ENCODE results near the gene ZACN. TPM values are rescaled to one million over a fixed set of nuclear protein-coding genes. Genes with fewer than 3 reads are reported as not detected.

Gene ZACN
- total RNA-seq, 1 donor from 2014 or later = not detected

DNA sequence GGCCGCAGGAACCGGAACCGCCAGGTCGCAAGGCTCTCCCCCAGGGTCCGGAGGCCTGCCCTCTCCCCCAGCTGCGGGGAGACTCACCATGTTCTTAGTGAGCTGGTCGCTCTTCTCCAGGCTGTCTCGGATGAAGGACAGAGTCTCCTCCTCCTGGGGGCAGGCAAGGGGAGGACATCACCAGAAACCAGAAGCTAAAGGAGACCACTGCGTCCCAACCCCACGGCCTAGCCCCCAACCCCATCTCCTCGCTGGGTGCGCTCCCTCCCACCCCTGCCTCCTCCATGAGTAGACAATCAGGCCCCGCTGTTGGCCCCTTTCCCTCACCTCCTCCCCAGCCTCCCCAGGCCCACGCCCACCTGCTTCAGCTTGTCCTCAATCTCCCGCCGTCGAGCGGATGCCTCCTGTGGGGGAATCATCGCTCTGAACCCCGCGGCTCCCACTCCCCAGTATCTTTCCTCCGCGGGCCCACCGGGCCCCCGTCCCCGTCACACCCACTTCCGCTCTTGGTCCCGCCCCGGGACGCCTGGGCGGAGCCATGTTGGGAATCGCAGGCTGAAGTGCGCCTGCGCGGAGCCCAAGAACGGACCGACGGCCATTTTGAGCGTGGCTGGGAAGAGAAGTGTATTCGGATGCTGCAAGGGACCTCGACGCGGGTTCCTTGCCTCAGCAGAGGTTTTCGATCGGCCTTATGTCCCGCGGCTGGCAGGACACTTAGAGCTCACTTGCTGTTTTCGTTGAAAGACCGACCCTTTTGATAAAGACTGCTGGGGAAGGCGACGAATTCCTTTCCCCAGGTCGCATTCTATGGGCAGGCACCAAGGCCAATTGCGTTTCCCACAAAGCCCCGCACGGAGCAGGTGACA is 24.5 kb downstream of the ZACN start, which contains the start of gene EXOC7:
TSS of gene EXOC7 (minus strand) at position 514 of the 866 bp plus-strand sequence. CDS start at position 419, 95 bp downstream.
- DNase-seq = peak; percentile 98

DNA sequence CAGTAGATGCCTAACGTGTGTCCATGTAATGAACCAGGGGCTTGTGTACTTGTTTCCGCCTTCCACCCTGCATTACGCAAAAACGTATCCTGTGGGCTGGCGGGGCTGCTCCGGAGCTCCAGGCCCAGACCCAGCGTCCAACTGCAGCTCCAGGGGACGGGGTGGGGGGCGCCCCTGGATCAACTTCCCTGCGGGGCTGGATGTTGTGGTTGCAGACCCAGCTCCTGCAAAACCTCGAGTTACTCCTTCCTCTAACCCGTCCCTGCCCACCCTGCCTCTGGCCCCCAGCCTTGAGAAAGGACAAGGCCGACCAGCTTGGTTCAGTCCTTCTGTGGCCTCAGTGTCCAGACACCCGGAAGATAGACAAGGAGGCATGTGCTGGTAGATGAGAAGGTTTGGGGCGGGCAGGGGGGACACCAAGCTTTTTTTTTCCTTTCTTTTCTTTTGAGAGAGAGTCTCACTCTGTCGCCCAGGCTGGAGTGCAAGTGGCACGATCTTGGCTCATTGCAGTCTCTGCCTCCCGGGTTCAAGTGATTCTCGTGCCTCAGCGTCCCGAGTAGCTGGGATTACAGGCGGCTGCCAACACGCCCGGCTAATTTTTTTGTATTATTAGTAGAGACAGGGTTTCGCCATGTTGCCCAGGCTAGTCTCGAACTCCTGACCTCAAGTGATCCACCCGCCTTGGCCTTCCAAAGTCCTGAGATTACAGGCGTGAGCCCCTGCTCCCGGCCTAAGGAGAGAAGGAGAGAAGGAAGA is 25.3 kb downstream of the ZACN start:
- DNase-seq = no peak

DNA sequence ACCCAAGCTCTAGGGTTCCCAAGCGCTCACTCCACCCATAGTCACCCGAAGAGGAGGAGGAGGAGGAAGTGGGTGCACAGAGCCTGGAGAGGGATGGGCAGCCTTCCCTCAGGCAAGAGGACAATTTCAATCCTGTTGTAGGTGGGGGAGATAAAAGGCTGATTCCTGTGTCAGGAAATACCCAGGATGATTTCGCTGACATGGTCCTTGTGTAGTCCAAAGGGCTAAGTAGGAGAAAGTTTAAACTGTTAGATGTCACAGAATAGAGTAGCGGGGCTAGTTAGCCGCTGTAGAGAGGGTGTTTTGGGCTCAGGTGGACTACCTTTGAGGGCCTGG is 25.9 kb downstream of the ZACN start:
- no peak for DNase-seq

DNA sequence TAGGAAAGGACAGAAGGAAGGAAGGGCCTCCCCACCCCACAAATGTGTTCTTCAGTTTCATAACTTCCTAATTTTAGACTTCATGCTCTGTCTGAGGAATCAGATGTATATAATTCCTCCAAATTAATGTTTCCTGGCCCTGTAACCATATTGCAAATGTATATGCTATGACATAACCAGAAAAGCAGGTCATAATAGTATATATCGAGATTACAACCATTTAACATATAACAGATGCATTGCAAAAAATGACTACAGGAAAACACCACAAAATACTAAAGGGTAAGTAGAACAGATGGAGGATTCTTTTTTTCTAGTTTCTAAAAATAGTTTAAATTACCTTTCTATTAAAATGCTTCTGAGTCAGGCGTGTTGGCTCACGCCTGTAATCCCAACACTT is 27.7 kb downstream of the ZACN start:
- peak; percentile 33 for DNase-seq

DNA sequence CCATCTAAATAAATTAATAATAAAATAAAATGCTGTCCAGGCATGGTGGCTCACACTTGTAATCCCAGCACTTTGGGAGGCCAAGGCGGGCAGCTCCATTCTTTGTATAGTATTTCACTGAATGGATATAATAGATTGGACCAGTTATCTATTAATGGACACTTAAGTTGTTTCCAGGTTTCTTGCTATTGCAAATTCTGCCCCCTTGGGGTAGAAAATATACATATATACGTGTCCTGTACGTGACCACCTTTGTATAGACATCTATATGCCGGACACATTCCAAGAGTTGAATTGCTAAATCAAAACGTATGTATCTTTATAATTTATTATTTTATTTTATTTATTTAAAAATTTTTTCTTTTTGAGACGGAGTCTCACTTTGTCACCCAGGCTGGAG is 28.5 kb downstream of the ZACN start:
- no peak for DNase-seq

DNA sequence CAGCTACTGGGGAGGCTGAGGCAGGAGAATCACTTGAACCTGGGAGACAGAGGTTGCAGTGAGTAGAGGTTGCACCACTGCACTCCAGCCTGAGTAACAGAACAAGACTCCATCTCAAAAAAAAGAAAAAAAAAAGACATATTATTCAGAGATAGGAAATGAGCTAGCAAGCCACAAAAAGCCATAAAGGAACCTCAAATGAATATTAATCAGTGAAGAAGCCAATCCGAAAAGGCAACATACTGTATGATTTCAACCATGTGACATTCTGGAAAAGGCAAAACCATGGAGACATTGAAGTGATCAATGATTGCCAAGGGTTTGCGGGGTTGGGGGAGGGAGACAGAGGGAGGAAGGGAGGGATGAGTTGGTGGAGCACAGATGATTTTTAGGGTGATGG is 33.0 kb downstream of the ZACN start:
- DNase-seq = no peak

DNA sequence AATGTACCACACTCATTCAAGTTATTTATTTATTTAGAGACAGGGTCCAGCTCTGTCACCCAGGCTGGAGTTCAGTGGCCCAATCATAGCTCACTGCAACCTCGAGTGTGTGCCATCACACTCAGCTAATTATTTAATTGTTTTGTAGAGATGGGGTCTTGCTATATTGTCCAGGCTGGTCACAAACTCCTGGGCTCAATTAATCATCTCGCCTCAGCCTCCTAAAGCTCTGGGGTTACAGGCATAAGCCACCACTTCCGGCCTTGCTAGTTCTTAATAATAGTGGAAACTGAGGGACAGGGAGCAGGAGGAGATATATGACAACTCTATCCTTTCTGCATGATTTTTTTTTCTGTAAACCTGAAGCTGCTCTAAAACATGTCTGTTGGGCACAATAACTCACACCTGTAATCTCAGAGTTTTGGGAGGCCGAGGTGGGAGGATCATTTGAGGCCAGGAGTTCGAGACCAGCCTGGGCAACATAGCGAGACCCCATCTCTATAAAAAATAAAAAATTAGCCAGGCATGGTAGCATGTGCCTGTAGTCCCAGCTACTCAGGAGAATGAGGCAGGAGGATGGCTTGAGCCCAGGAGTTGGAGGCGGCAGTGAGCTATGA is 36.3 kb downstream of the ZACN start:
- no peak for DNase-seq

DNA sequence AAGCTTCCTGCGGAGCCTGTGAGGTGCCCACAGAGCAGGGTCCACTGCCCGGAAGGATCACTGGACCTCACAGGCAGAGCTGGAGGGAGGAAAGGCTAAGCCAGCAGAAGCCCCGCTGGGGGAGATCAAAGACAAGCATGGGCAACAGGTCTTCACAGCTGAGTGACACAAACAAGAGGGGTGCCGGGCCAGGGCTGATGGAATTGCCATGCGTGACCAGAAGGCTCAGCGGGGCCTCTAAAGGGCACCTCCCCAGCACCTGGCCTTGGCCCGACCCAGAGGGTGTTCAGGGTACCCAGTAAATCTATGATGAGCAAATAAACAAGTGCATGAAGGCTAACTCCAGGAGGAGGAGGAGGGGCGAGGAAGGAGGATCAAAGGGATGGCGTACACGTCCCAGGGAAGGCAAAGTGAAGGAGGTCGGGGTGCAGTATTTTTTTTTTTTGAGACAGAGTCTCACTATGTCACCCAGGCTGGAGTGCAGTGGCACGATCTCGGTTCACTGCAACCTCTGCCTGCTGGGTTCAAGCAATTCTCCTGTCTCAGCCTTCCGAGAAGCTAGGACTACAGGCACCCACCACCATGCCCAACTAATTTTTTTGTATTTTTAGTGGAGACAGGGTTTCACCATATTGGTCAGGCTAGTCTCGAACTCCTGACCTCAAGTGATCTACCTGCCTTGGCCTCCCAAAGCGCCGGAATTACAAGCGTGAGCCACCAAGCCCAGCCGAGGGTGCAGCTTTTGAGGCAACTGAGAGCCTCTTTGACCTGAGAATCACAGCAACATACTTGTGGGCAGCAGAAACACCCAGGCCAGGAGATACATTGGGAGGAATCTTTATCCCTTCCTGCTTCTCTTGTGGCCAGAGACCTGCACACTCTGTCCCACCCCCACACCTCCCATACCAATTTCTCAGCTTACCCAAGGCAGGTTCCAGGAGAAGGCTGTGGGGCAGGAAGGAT is 40.7 kb downstream of the ZACN start:
- DNase-seq = no peak

DNA sequence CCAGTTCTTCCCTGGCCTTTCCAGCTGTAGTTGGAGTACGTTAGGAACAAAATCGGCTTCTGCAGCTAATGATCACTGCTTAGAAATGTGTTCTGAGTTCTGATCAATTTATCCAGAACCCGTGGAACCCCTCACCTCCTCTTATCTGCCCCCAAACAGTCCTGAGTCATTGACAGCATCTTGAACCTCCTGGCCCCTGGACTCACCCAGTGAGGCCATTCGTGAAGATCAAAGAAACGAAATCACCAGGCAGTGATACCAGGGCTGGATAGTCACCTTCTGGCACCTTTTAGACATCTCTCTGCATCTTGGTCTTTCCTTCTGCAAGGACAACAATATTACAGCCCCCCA is 41.7 kb downstream of the ZACN start:
- no peak for DNase-seq

DNA sequence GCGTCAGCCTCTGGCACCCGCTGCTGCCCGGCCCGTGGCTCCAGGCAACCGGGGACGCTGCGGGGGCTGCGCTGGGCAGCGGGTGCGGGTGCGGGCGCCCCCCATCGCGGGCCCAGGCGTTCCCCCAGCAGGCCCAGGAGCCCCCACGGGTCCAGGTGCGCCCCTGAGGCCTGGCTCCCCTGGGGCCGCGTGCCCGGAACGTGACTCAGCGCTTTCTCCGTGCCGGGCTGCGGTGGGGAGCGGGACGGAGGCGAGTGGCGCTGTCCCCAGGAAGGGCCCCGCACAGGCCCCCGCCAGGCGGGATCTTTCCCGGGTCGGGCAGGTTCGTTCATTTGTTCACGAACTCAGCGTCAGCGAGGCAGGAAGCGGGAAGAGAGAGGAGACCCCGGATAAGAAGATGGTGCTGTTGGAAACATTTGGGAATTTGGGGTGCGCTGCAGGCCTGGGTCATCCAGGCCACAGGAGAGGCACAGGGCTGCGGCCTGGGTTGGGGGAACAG is 43.0 kb downstream of the ZACN start:
- DNase-seq = no peak

DNA sequence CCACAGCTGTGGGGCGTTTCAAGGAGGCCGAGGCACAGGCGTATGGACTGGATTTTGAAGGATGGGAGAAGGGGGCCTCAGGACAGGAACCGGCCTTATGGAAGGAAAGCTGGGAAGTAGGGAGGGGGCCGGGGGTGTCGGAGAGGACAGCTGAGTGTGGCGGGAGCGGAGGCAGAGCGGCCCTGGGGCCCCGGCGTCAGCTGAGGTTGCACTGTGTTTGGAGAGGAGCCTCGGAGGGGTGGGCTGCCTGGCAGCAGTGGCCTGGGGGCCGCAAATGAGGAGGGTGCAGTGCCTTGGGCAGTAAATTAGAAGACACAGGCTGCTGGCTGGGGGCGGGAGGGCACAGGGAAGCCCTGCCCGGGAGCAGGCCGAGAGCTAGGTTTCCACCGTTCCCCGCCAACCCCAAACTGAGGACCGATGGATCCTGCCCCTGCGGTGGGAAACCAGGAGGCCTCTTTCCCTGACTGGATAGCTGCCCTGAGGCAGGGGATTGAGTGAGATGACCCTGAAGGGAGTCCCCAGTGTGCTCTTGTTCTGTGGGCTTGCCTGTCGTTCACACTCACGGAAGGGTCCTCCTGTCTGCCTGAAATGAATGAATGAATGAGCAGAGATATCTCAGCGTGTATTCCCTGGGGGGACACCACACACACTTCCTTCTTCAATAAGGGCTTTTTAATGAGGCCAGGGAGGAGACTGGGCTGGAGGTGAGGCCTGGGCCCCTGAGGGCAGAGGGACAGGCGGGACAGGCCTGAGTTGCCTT is 43.6 kb downstream of the ZACN start:
- DNase-seq = peak; percentile 38

DNA sequence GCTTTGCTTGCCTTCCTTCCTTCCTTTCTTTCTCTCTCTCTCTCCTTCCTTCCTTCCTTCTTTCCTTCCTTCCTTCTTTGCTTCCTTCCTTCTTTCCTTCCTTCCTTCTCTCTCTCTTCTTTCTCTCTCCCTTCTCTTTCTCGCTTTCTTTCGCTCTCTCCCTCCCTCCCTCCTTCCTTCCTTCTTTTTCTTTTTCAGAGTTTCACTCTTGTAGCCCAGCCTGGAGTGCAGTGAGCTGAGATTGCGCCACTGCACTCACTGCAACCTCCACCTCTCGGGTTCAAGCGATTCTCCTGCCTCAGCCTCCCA is 44.2 kb downstream of the ZACN start:
- DNase-seq = no peak

DNA sequence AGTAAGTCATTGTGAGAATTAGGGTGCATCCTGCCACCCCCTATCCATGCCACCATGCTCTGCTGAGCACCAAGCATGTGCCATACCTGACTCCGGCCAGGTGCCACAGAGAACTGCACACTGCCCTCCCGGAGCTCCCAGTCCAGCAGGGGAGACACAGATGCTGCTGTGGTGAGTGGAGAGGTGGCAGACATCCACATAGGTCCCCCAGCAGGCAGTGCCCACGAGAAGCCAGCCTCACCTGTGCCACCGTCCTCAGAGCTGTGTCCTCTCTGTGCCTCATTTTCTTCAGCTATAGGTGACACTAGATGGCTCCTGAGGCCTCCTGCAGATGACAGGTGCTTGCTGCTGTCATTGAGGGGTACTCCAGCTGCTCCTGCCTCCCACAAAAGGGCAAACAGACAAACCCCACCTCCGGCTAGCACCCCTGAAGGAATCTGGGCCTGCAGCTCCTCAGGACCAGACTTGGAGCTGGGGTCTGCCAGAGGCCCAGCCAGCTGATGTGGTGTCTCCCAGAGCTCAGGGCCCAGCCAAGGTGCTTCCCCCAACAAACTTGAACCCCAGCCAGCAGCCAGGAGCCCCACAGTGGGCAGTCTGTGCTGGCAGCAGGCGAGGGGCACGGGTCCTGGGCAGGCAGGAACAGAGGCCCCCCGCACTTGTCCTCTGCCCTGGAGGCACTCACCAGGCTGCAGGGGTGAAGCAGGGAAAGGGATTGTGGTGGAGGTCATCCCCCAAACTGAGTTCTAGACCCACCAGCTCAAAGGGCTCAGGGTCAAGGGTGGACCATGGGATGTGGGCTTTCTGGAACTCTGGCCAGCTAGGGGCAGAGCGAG is 45.0 kb downstream of the ZACN start:
- no peak for DNase-seq

DNA sequence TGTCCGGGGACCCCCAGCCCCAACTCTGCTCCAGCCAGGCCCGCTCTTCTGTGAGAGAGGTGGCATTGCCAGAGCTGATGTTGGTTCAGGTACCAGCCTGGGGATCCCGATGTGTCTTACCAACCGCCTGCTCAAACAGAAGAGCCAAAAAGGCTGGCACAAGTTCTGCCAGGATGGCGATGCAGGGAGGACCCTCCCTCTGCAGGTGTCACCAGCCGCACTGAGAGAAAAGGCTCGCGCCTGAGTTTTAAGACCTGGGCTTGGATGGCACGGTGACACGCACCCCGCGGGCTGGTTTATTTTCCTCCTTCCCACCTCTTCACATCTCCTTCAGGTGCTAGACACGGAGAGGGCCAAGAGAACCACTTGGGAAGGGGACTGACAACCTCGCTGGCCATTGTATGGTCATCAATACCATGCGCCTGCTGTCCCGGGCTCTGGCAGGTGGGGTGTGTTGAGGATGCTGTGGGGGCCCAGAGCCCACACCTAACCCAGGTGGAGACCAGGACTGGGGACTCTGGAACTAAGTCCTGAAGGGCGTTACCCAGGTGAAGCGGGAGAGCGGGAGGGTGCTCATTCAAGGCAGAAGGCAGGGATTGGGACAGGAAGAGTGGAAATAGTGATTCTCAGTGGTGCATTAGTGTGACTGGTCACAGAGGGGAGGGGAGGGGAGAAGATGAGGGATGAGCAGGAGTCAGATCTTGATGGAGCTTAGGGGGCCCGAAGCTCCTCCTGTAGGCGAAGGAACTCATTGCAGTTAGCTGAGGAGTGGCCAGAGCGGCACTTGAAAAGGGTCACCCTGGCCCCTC is 45.8 kb downstream of the ZACN start:
- DNase-seq = no peak

DNA sequence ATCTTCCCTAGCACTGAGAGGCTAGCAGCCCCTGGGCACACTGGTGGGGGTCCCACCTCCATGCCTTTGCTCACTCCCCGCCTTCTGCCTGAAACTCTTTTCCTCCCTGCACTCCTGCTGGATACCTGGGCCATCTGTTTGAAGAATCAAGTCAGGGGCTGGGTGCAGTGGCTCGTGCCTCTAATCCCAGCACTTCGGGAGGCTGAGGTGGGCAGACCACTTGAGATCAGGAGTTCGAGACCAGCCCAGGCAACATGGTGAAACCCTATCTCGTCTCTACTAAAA is 46.4 kb downstream of the ZACN start:
- DNase-seq = no peak

DNA sequence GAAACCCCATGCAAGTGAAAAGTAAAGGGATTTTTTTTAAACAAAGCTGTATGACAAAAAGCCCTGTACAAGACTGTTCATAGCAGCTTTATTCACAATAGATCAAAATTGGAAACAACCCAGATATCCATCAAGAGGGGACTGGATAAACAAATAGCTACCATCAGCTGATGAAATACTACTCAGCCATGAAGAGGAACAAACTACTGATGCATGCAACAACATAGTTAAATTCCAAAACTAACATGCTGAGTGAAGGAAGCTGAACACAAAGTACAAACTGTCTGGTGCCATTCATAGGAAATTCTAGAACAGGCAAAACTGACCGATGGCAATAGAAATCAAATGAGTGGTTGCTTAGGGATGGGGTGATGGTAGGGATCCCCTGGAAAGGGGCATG is 46.9 kb downstream of the ZACN start:
- no peak for DNase-seq

DNA sequence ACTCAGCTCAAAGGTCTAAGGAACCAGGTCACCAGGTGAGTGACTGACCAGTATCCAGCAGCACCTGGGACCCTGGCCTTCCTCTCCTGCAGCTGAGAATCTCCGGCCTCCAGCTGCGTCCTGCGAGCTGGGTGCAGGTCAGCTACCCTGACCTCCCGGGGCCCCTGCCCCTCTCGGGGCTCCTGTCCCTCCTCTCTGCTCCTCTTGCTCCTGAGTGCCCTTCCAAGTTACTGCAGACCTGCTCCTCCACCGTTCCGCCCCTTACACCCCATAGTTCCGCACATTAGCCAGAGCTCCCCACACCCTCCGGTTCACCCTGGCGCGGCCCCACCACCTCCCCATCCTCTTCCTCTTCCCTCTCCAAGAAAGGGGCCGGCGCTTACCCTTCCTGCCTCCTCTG is 51.5 kb downstream of the ZACN start:
- no peak for DNase-seq

DNA sequence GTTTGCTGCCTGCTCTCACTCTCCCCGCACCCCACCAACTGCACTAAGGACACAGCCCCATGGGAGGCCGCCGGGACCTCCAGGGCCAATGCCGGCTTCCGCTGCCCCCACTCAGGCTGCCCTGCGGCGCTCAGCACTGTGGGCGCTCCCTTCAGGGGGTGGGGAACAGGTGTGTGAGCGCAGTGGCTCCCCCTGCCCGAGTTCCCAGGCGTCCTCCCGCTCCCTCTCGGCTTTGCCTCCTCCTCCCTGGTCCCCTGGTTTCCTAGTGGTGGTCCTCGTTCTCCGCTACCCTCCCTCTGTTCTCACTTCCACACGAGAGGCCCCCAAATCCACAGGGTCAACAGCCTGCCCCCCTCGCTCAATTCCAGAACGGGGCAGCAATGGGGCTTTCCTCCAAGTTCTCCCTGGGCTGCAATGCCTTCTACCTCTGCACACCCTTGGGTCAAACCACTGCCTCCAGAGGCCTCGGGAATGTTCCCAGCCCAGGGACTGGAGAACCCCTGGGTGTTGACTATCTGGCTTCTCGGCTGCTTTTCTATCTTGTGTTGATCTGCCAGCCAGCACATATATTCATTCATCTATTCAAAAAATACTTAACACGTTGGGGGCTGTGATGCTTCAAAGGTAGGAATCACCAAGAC is 52.2 kb downstream of the ZACN start:
- DNase-seq = no peak

All from tongue (tissue), 2 donors.